Endothelial cell of umbilical vein (primary cell): ENCODE measurements around the gene ABR. TPM values are rescaled to one million over a fixed set of nuclear protein-coding genes. Genes with fewer than 3 reads are reported as not detected.

ENCODE experiments used
- BruUV-seq: library from RNA; stranded (reverse); fragments of 400-500 nt; replicated peaks from 2 replicates; lab custom pipeline; 2021; lab: Mats Ljungman, UMichigan
- CTCF ChIA-PET: fragments of 300-600, 350-600 bp; sonication (Branson Sonifier 250); formaldehyde crosslinking; loops from one replicate; lab custom pipeline; 2021; ENCODE audit warnings: antibody characterized with exemption, inconsistent platforms; lab: Charles Lee
- POLR2A ChIA-PET: fragments of 300-600, 350-600 bp; sonication (Branson Sonifier 250); formaldehyde crosslinking; loops from one replicate; lab custom pipeline; 2021; ENCODE audit warnings: antibody characterized with exemption, inconsistent platforms; lab: Charles Lee
- DNase-seq: peaks from one replicate; pipeline ENCODE4 v3.0.0-alpha.2; 2011; ENCODE audit warnings: low read depth, low spot score
- FAIRE-seq: peaks from 2 replicates; lab custom pipeline; 2011; peaks lifted over from hg19 to GRCh38; lab: Jason Lieb, UNC
- H2AFZ ChIP-seq: 2 replicates; pipeline ENCODE4 v1.6.0; 2012; ENCODE audit warnings: low read depth, low read length, control low read depth, inconsistent platforms
- H3K27ac ChIP-seq: 2 replicates; pipeline ENCODE4 v1.5.1; 2011; ENCODE audit warnings: low read depth, mild to moderate bottlenecking, control low read depth, low read length, moderate library complexity; ENCODE audit not compliant: insufficient read depth
- H3K27me3 ChIP-seq, 2 experiments: 2 replicates each; pipeline versions ENCODE4 v1.6.0 to v1.6.1; 2011; ENCODE audit warnings: low read length in 2 of 2, mixed read lengths in 1 of 2; ENCODE audit not compliant: control insufficient read depth in 2 of 2, insufficient read depth in 2 of 2
- H3K36me3 ChIP-seq, 2 experiments: 2 replicates in 1 of 2; 3 replicates in 1 of 2; pipeline ENCODE4 v1.5.1; 2011; ENCODE audit warnings: low read length in 2 of 2, mild to moderate bottlenecking in 1 of 2, moderate library complexity in 1 of 2; ENCODE audit not compliant: control insufficient read depth in 2 of 2, insufficient read depth in 2 of 2; ENCODE audit errors: extremely low read depth in 1 of 2
- H3K4me1 ChIP-seq: 3 replicates; pipeline ENCODE4 v1.5.1; 2011; ENCODE audit warnings: mild to moderate bottlenecking, low read length; ENCODE audit not compliant: control insufficient read depth, insufficient read depth; ENCODE audit errors: extremely low read depth
- H3K4me2 ChIP-seq: 2 replicates; pipeline ENCODE4 v1.6.1; 2011; ENCODE audit warnings: low read length, control low read depth, mixed read lengths; ENCODE audit not compliant: insufficient read depth
- H3K4me3 ChIP-seq, 3 experiments: fragments of 200-600 bp in 1 of 3; sonication (generic), shearing (Covaris generic) in 1 of 3; replicated peaks in 1 of 3; 2 replicates each; pipeline ENCODE4 v1.5.1; 2011 to 2016; ENCODE audit warnings: control low read depth in 3 of 3, low read length in 3 of 3, mild to moderate bottlenecking in 2 of 3, inconsistent platforms in 1 of 3, low read depth in 1 of 3, moderate library complexity in 1 of 3; ENCODE audit not compliant: insufficient read depth in 1 of 3
- H3K79me2 ChIP-seq: 2 replicates; pipeline ENCODE4 v1.6.0; 2012; ENCODE audit warnings: low read length, inconsistent platforms; ENCODE audit not compliant: control insufficient read depth, insufficient read depth
- H3K9ac ChIP-seq: replicated peaks from 2 replicates; pipeline ENCODE3; 2011; ENCODE audit warnings: low read length, control low read depth; ENCODE audit not compliant: insufficient read depth; ENCODE audit errors: extremely low read depth
- H3K9me1 ChIP-seq: replicated peaks from 3 replicates; pipeline ENCODE4 v1.6.0; 2011; ENCODE audit warnings: mild to moderate bottlenecking, low read length; ENCODE audit not compliant: control insufficient read depth, insufficient read depth; ENCODE audit errors: extremely low read depth
- H3K9me3 ChIP-seq: replicated peaks from 2 replicates; pipeline ENCODE4 v1.5.1; 2012; ENCODE audit warnings: low read length, inconsistent platforms; ENCODE audit not compliant: control insufficient read depth, insufficient read depth
- H4K20me1 ChIP-seq: replicated peaks from 2 replicates; pipeline ENCODE3; 2011; ENCODE audit warnings: mild to moderate bottlenecking, low read length; ENCODE audit not compliant: control insufficient read depth, insufficient read depth; ENCODE audit errors: extremely low read depth
- EZH2 ChIP-seq: IDR thresholded peaks from 2 replicates; pipeline ENCODE4 v1.6.1; 2012; ENCODE audit warnings: borderline replicate concordance, low read depth, mild to moderate bottlenecking, moderate library complexity, low read length, inconsistent platforms; ENCODE audit not compliant: severe bottlenecking
- FOS ChIP-seq: IDR thresholded peaks from 2 replicates; pipeline ENCODE4 v1.6.1; 2011; ENCODE audit warnings: mild to moderate bottlenecking, low read length, moderate library complexity, borderline replicate concordance; ENCODE audit not compliant: insufficient read depth
- GATA2 ChIP-seq: IDR thresholded peaks from 2 replicates; pipeline ENCODE4 v1.7.0; 2011; ENCODE audit warnings: low read depth, mild to moderate bottlenecking, moderate library complexity, mixed read lengths, low read length; ENCODE audit not compliant: insufficient read length, insufficient read depth
- JUN ChIP-seq: IDR thresholded peaks from 2 replicates; pipeline ENCODE4 v1.6.1; 2011; ENCODE audit warnings: borderline replicate concordance, low read depth; ENCODE audit not compliant: insufficient read length, insufficient read depth
- MYC ChIP-seq: IDR thresholded peaks from one replicate; pipeline ENCODE4 v1.6.1; 2011; ENCODE audit warnings: mild to moderate bottlenecking, low read depth, low read length
- POLR2A ChIP-seq: IDR thresholded peaks from 2 replicates; pipeline ENCODE4 v1.6.1; 2012; ENCODE audit warnings: low read depth, mild to moderate bottlenecking, control low read depth, low read length
- POLR2AphosphoS5 ChIP-seq: IDR thresholded peaks from 2 replicates; pipeline ENCODE4 v1.6.1; 2012; ENCODE audit warnings: low read depth, mild to moderate bottlenecking, control low read depth, low read length, moderate library complexity; ENCODE audit not compliant: insufficient read depth
- dilution Hi-C: fragments of 300-500 bp; cut with MboI; formaldehyde crosslinking; loops from one replicate; pipeline ENCODE4 v1.15.0; 2019; ENCODE audit warnings: low sequenced_read_pairs; ENCODE audit not compliant: extremely low pct_ligation_motif_present
- intact Hi-C: fragments of 100-400 bp; cut with micrococcal nuclease; formaldehyde crosslinking; loops from one replicate; pipeline ENCODE4 v1.10.0; 2022
- polyA plus RNA-seq, 4 experiments: library from polyadenylated mRNA; depleted of rRNA in 3 of 4; stranded (reverse) in 3 of 4; unstranded in 1 of 4; fragments of >200 nt; gene quantifications; 2 replicates each; pipeline versions ENCODE4 v1.2.1 to v1.2.3, GENCODE V29; 2011 to 2012; ENCODE audit warnings: missing spikeins in 1 of 4
- total RNA-seq: library from RNA; stranded (reverse); gene quantifications from 2 replicates; pipeline ENCODE4 v1.2.3, GENCODE V29; 2021
- TF ChIP-seq, protein P1 (sequence below), 2 donors: IDR thresholded peaks; 1 replicate in 1 of 2; 2 replicates in 1 of 2; pipeline ENCODE4 v1.5.1; 2011; ENCODE audit warnings: low read length in 2 of 2, mild to moderate bottlenecking in 2 of 2, moderate library complexity in 2 of 2, control low read depth in 1 of 2, inconsistent platforms in 1 of 2, low read depth in 1 of 2; ENCODE audit not compliant: insufficient read depth in 1 of 2; ENCODE audit errors: extremely low read depth in 1 of 2
- TF ChIP-seq, protein P2 (sequence below): IDR thresholded peaks from 2 replicates; pipeline ENCODE4 v1.6.1; 2011; ENCODE audit not compliant: insufficient read depth, insufficient read length

Gene ABR
- total and polyA plus RNA-seq, 2 donors (not counting 3 experiments of a cell fraction or from before 2014, with no cell fraction given): 83.5 to 96.8 TPM

DNA sequence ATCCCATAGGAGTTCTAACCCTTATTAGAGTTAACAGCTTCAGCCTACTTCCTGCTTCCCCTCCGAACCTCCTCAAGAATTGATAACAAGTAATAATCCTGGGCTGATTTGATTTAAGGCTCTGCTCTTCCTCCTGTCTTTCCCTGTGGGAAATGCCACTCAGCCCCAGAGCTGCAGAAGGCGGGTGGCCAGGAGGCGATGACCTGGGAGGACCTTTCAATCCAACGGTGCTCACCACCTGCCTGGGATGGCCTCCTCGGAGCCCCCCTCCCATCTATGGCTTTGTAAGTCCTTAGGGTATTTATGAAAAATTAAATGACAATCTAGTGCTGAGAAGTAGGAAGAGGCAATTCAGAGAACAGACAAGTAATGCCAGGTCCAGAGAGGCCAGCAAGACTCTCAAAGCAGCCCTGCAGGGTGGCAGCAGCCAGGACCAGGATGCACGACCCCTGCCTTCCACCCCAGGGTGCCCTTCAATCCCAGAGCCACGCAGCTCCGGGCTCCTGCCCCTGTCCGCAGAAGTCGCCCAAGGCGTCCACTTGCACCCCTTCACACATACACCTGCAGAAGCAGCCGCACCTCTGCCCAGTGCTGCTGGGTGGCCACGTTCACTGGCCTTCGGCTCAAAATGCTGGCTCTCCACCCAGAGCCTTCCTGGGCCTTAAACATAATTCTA, 34.3 kb downstream of the ABR start:
- Histone ChIP-seq H3K36me3 (peaks cover 0 to 2% of the 10 kb centered on the region in 2 experiments), H3K4me2 (no peak overlapping the region), H3K9me3 (no peaks in the 10 kb centered on the region), H3K4me3 (no peak overlapping the region), H2AFZ (no peak overlapping the region), H3K4me1 (no peaks in the 10 kb centered on the region), H4K20me1 (no peaks in the 10 kb centered on the region), H3K27me3 (no peaks in the 10 kb centered on the region), H3K27ac (no peak overlapping the region), H3K79me2 (no peaks in the 10 kb centered on the region), H3K9me1 (no peaks in the 10 kb centered on the region), H3K9ac (no peak overlapping the region)
- ChIA-PET POLR2A (no interaction called here), CTCF (interaction anchor here (1.0 to 7.5 kb wide), 6 partner anchors 23 to 89 kb away, joined by 3 to 234 read pairs (median 34); no protein-coding TSS in a partner anchor)
- dilution Hi-C loops: no loop called here
- no TSS peak for BruUV-seq
- TF ChIP-seq JUN (no peak), POLR2AphosphoS5 (no peak), POLR2A (no peak), GATA2 (no peak), FOS (no peak), EZH2 (no peak), MYC (no peak)
- TF ChIP-seq, protein P1, sequence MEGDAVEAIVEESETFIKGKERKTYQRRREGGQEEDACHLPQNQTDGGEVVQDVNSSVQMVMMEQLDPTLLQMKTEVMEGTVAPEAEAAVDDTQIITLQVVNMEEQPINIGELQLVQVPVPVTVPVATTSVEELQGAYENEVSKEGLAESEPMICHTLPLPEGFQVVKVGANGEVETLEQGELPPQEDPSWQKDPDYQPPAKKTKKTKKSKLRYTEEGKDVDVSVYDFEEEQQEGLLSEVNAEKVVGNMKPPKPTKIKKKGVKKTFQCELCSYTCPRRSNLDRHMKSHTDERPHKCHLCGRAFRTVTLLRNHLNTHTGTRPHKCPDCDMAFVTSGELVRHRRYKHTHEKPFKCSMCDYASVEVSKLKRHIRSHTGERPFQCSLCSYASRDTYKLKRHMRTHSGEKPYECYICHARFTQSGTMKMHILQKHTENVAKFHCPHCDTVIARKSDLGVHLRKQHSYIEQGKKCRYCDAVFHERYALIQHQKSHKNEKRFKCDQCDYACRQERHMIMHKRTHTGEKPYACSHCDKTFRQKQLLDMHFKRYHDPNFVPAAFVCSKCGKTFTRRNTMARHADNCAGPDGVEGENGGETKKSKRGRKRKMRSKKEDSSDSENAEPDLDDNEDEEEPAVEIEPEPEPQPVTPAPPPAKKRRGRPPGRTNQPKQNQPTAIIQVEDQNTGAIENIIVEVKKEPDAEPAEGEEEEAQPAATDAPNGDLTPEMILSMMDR (IDR thresholded peaks at IDR 0.05; ENCODE audit: extremely low read depth in 1 of 2, insufficient read depth in 1 of 2, low read depth in 1 of 2, low read length in 2 of 2): no peak
- TF ChIP-seq, protein P2, sequence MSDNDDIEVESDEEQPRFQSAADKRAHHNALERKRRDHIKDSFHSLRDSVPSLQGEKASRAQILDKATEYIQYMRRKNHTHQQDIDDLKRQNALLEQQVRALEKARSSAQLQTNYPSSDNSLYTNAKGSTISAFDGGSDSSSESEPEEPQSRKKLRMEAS: no peak
- DNase-seq (no peak), FAIRE-seq (no peak)
- intact Hi-C loops: no loop called here
